SU-DHL-6 (cell line): Measurements from ENCODE around the gene DNAJB8.

ENCODE experiments used
- CTCF ChIP-seq: fragments of 200-600 bp; sonication (generic); IDR thresholded peaks from one replicate; pipeline ENCODE4 v1.5.1; 2017; ENCODE audit warnings: antibody characterized with exemption, mild to moderate bottlenecking, low read length, moderate library complexity; ENCODE audit not compliant: insufficient read depth, poor library complexity, severe bottlenecking
- EZH2phosphoT487 ChIP-seq: fragments of 200-600 bp; sonication (generic), shearing (Covaris generic); conservative IDR thresholded peaks from 2 replicates; pipeline ENCODE4 v1.6.1; 2018; ENCODE audit warnings: mild to moderate bottlenecking, antibody characterized with exemption, low read length, moderate library complexity, mixed read lengths

GRCh38 chr3:128483657-128484403 lies 17.1 kb upstream of the DNAJB8 start:
- TF ChIP-seq CTCF (no peak), EZH2phosphoT487 (no peak)
